H9 (cell line): ENCODE data around the gene SMAP1. TPM values are rescaled to one million over a fixed set of nuclear protein-coding genes. Genes with fewer than 3 reads are reported as not detected.

Experiments
- DNase-seq: peaks from one replicate; pipeline ENCODE4 v3.0.0-alpha.2; 2017
- H2AFZ ChIP-seq: one replicate; pipeline ENCODE4 v1.6.1; 2013; ENCODE audit warnings: mild to moderate bottlenecking, low read length, control low read depth, moderate library complexity
- H2AK5ac ChIP-seq: 2 replicates; pipeline ENCODE4 v1.6.1; 2013; ENCODE audit warnings: low read length, control low read depth, mixed read lengths; ENCODE audit not compliant: insufficient read length
- H2BK120ac ChIP-seq: one replicate; pipeline ENCODE4 v1.6.1; 2013; ENCODE audit warnings: low read depth, mild to moderate bottlenecking, low read length, control low read depth, inconsistent platforms; ENCODE audit not compliant: poor library complexity, severe bottlenecking
- H2BK12ac ChIP-seq: 2 replicates; pipeline ENCODE4 v1.6.1; 2013; ENCODE audit warnings: low read length, control low read depth, mixed read lengths, low read depth; ENCODE audit not compliant: insufficient read length
- H2BK15ac ChIP-seq: 2 replicates; pipeline ENCODE4 v1.6.1; 2013; ENCODE audit warnings: low read depth, low read length, control low read depth
- H2BK20ac ChIP-seq: one replicate; pipeline ENCODE4 v1.6.1; 2013; ENCODE audit warnings: low read depth, mild to moderate bottlenecking, low read length, control low read depth, inconsistent platforms; ENCODE audit not compliant: poor library complexity, severe bottlenecking
- H2BK5ac ChIP-seq: 2 replicates; pipeline ENCODE4 v1.6.1; 2013; ENCODE audit warnings: low read length, control low read depth, mixed read lengths; ENCODE audit not compliant: insufficient read length
- H3K14ac ChIP-seq: 2 replicates; pipeline ENCODE4 v1.6.1; 2013; ENCODE audit warnings: low read length, control low read depth; ENCODE audit not compliant: insufficient read depth
- H3K18ac ChIP-seq: 2 replicates; pipeline ENCODE4 v1.6.1; 2013; ENCODE audit warnings: low read depth, mild to moderate bottlenecking, mixed read lengths, low read length, control low read depth; ENCODE audit not compliant: insufficient read length
- H3K23ac ChIP-seq: 2 replicates; pipeline ENCODE4 v1.6.1; 2013; ENCODE audit warnings: low read length, control low read depth, mixed read lengths, low read depth; ENCODE audit not compliant: insufficient read length
- H3K23me2 ChIP-seq: 2 replicates; pipeline ENCODE4 v1.6.1; 2013; ENCODE audit warnings: low read depth, mild to moderate bottlenecking, mixed read lengths, low read length, control low read depth; ENCODE audit not compliant: insufficient read length, poor library complexity, severe bottlenecking
- H3K27ac ChIP-seq: 2 replicates; pipeline ENCODE4 v1.5.1; 2013; ENCODE audit warnings: low read length, control low read depth, mixed read lengths, low read depth; ENCODE audit not compliant: insufficient read length
- H3K27me3 ChIP-seq: 2 replicates; pipeline ENCODE4 v1.6.1; 2013; ENCODE audit warnings: low read length, control low read depth, inconsistent platforms; ENCODE audit not compliant: insufficient read depth
- H3K4ac ChIP-seq: 2 replicates; pipeline ENCODE4 v1.6.1; 2013; ENCODE audit warnings: low read depth, mild to moderate bottlenecking, control low read depth, inconsistent platforms, low read length, moderate library complexity
- H3K4me1 ChIP-seq: 2 replicates; pipeline ENCODE4 v1.6.1; 2013; ENCODE audit warnings: low read length, control low read depth, inconsistent platforms; ENCODE audit not compliant: insufficient read depth
- H3K4me2 ChIP-seq: 2 replicates; pipeline ENCODE4 v1.6.1; 2013; ENCODE audit warnings: low read length, control low read depth, mixed read lengths; ENCODE audit not compliant: insufficient read length, insufficient read depth
- H3K56ac ChIP-seq: 2 replicates; pipeline ENCODE4 v1.6.1; 2013; ENCODE audit warnings: low read depth, mild to moderate bottlenecking, mixed read lengths, low read length, control low read depth; ENCODE audit not compliant: insufficient read length
- H3K79me1 ChIP-seq: 2 replicates; pipeline ENCODE4 v1.6.1; 2013; ENCODE audit warnings: low read depth, mild to moderate bottlenecking, moderate library complexity, low read length, control low read depth, inconsistent platforms; ENCODE audit not compliant: insufficient read depth, poor library complexity, severe bottlenecking
- H3K79me2 ChIP-seq: 2 replicates; pipeline ENCODE4 v1.6.1; 2013; ENCODE audit warnings: low read length, control low read depth, inconsistent platforms; ENCODE audit not compliant: insufficient read depth
- H3K9ac ChIP-seq: 2 replicates; pipeline ENCODE4 v1.6.1; 2013; ENCODE audit warnings: low read length, control low read depth, mixed read lengths; ENCODE audit not compliant: insufficient read length; ENCODE audit errors: extremely low read depth
- H3K9me3 ChIP-seq: one replicate; pipeline ENCODE4 v1.6.1; 2013; ENCODE audit warnings: low read depth, low read length, inconsistent platforms; ENCODE audit not compliant: control insufficient read depth
- H3T11ph ChIP-seq: one replicate; pipeline ENCODE4 v1.6.1; 2013; ENCODE audit warnings: mild to moderate bottlenecking, low read length, control low read depth, inconsistent platforms
- H4K20me1 ChIP-seq: one replicate; pipeline ENCODE4 v1.6.1; 2013; ENCODE audit not compliant: control insufficient read depth, insufficient read length, insufficient read depth
- H4K5ac ChIP-seq: 2 replicates; pipeline ENCODE4 v1.6.1; 2013; ENCODE audit warnings: low read depth, mild to moderate bottlenecking, mixed read lengths, low read length, control low read depth; ENCODE audit not compliant: insufficient read length
- H4K8ac ChIP-seq: replicated peaks from 2 replicates; pipeline ENCODE4 v1.6.1; 2013; ENCODE audit warnings: low read length, control low read depth, mixed read lengths, low read depth; ENCODE audit not compliant: insufficient read length
- H4K91ac ChIP-seq: 2 replicates; pipeline ENCODE4 v1.6.1; 2013; ENCODE audit warnings: low read depth, mild to moderate bottlenecking, moderate library complexity, mixed read lengths, low read length, control low read depth; ENCODE audit not compliant: insufficient read length
- H3K27ac Mint-ChIP-seq, 3 experiments: 2 replicates in 2 of 3; 3 replicates in 1 of 3; pipeline ENCODE4 v1.8.0; 2020 to 2021; ENCODE audit warnings: mixed read lengths in 3 of 3, mild to moderate bottlenecking in 1 of 3, moderate library complexity in 1 of 3
- H3K27me3 Mint-ChIP-seq: 2 replicates; pipeline ENCODE4 v1.8.0; 2021; ENCODE audit warnings: low read depth, mild to moderate bottlenecking, moderate library complexity, mixed read lengths
- H3K36me3 Mint-ChIP-seq, 3 experiments: 2 replicates in 2 of 3; 3 replicates in 1 of 3; pipeline ENCODE4 v1.8.0; 2020 to 2021; ENCODE audit warnings: low read depth in 3 of 3, mixed read lengths in 3 of 3; ENCODE audit not compliant: insufficient read depth in 1 of 3
- H3K4me1 Mint-ChIP-seq, 2 experiments: 2 replicates each; pipeline ENCODE4 v1.8.0; 2020; ENCODE audit warnings: mixed read lengths in 2 of 2
- H3K4me3 Mint-ChIP-seq, 2 experiments: 2 replicates in 1 of 2; 3 replicates in 1 of 2; pipeline ENCODE4 v1.8.0; 2020 to 2021; ENCODE audit warnings: mild to moderate bottlenecking in 2 of 2, mixed read lengths in 2 of 2, moderate library complexity in 1 of 2
- H3K9me3 Mint-ChIP-seq, 2 experiments: 2 replicates in 1 of 2; 3 replicates in 1 of 2; pipeline ENCODE4 v1.8.0; 2020; ENCODE audit warnings: mild to moderate bottlenecking in 2 of 2, mixed read lengths in 2 of 2, moderate library complexity in 1 of 2
- WGBS: extraction: QIAGEN DNeasy Blood & Tissue Kit; methylation state at CpG from one replicate; pipeline ENCODE4 v1.1.7; 2013; ENCODE audit warnings: missing lambda C conversion rate, low lambda C conversion rate, mixed read lengths; ENCODE audit not compliant: insufficient read length; ENCODE audit errors: extremely low coverage; 5-methylcytosine and 5-hydroxymethylcytosine counted together
- total RNA-seq: library from RNA; stranded (reverse); gene quantifications from 2 replicates; pipeline ENCODE4 v1.2.1, GENCODE V29; 2021
- TF ChIP-seq, protein P1 (sequence below): fragments of 200-600 bp; sonication (generic); conservative IDR thresholded peaks from 3 replicates; pipeline ENCODE4 v1.8.0; 2021; ENCODE audit warnings: antibody characterized with exemption, mild to moderate bottlenecking

The SMAP1 gene
- total RNA-seq, 1 experiment from 2014 or later: 29.3 TPM

DNA sequence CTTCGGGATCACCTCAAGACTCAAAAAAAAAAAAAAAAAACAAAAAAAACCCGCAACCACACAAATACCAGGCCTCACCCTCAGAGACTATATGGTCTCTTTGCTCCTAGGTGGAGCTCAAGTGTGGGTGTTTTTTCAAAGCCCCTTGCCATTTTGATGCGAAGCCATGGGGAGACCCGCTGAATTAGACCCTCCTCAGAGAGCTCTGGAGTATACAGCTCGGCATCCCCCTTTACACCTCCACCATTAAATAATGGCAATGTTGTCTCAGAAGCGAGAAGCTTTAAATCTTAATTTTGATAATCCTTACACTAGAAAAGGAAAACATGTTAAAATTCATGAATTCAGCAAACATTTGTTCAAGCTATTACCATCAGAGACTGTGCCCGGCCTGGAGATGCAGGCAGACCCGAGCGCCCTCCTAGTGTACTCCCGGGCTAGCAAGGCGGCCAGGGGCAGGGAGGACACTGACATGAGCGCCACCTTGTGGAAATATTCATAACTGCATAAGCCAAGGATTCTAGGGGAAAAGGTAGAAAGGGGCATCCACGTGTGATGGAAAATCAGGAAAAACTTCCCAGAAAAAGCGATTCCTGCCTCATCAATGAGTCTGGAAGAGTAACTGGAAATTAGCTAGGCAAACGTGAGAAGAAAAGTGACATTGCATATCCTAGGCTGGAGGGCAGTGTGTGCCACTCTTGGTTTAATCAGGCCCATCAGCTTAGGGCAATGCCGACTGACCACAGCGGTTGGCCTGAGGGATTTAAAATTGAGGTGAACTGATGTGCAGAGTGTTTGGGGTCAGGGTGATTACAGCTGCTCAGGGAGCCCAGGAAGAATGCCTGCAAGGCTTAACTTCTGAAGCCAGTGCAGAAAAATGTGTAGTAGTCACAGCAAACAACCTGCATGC is 216.6 kb downstream of the SMAP1 start:
- Histone ChIP-seq H2BK15ac (no peak overlapping the region; the same call in 1 of the 2 replicates), H3K4ac (no peak overlapping the region), H4K20me1 (no peaks in the 10 kb centered on the region), H3K18ac (peak overlapping the region; percentile 44), H2AFZ (peak overlapping the region; percentile 66), H2AK5ac (no peak overlapping the region), H3K9me3 (no peaks in the 10 kb centered on the region), H3K23ac (no peak overlapping the region), H2BK12ac (no peak overlapping the region), H3K56ac (no peak overlapping the region), H3K23me2 (no peaks in the 10 kb centered on the region), H2BK20ac (no peak overlapping the region), H3K79me2 (no peaks in the 10 kb centered on the region), H2BK120ac (no peak overlapping the region), H3K27me3 (no peaks in the 10 kb centered on the region), H2BK5ac (no peak overlapping the region), H3K79me1 (no peaks in the 10 kb centered on the region), H3K27ac (no peak overlapping the region), H3T11ph (no peak overlapping the region), H3K14ac (no peak overlapping the region), H4K5ac (no peak overlapping the region), H4K8ac (no peak overlapping the region), H3K4me1 (peaks cover 4% of the 10 kb centered on the region; the same call in 1 of the 2 replicates), H3K4me2 (peak overlapping the region; percentile 4), H3K9ac (no peak overlapping the region), H4K91ac (no peak overlapping the region)
- no peaks in the 10 kb centered on the region; a peak in 1 of 7 replicates for H3K36me3 Mint-ChIP-seq
- peak overlapping the region in 1 of 3 experiments; percentile 7; a peak in 2 of 7 replicates for H3K27ac Mint-ChIP-seq
- TF ChIP-seq, protein P1, sequence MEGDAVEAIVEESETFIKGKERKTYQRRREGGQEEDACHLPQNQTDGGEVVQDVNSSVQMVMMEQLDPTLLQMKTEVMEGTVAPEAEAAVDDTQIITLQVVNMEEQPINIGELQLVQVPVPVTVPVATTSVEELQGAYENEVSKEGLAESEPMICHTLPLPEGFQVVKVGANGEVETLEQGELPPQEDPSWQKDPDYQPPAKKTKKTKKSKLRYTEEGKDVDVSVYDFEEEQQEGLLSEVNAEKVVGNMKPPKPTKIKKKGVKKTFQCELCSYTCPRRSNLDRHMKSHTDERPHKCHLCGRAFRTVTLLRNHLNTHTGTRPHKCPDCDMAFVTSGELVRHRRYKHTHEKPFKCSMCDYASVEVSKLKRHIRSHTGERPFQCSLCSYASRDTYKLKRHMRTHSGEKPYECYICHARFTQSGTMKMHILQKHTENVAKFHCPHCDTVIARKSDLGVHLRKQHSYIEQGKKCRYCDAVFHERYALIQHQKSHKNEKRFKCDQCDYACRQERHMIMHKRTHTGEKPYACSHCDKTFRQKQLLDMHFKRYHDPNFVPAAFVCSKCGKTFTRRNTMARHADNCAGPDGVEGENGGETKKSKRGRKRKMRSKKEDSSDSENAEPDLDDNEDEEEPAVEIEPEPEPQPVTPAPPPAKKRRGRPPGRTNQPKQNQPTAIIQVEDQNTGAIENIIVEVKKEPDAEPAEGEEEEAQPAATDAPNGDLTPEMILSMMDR: peak; percentile 92
- peaks cover 26 to 34% of the 10 kb centered on the region in 2 experiments for H3K4me1 Mint-ChIP-seq
- H3K9me3 Mint-ChIP-seq: no peaks in the 10 kb centered on the region
- no peaks in the 10 kb centered on the region for H3K27me3 Mint-ChIP-seq
- DNase-seq: peak; percentile 78
- WGBS: no CpG with 5 or more reads among the region's 17 CpGs
- H3K4me3 Mint-ChIP-seq: no peak overlapping the region
